IMR-90 (cell line): ENCODE results near the gene RGL4. TPM values are rescaled to one million over a fixed set of nuclear protein-coding genes. Genes with fewer than 3 reads are reported as not detected.

Source experiments
- ATAC-seq: fragments of 200-7000 bp; cut with Tn5 transposase; 2 replicates; pipeline ENCODE4 v1.9.1; 2020; ENCODE audit warnings: low read depth, mild to moderate bottlenecking, moderate library complexity
- BruUV-seq: library from RNA; stranded (reverse); fragments of 400-500 nt; replicated peaks from 2 replicates; lab custom pipeline; 2021; lab: Mats Ljungman, UMichigan
- CTCF ChIA-PET: fragments of 300-600 bp; formaldehyde crosslinking; extraction: SDS; loops from one replicate; lab custom pipeline; 2021; ENCODE audit warnings: antibody characterized with exemption; lab: Yijun Ruan, JAX
- POLR2A ChIA-PET: fragments of 300-600 bp; sonication (Branson Sonifier 250); formaldehyde crosslinking; loops from one replicate; lab custom pipeline; 2022; ENCODE audit warnings: antibody characterized with exemption; ENCODE audit not compliant: unreplicated experiment; lab: Charles Lee
- DNase-seq: peaks from one replicate; pipeline ENCODE4 v3.0.0; 2013
- H2AFZ ChIP-seq: replicated peaks from 2 replicates; pipeline ENCODE3; 2013; ENCODE audit warnings: low read length, mild to moderate bottlenecking; ENCODE audit not compliant: poor library complexity
- H2AK5ac ChIP-seq: 2 replicates; pipeline ENCODE4 v1.6.1; 2013; ENCODE audit warnings: low read depth, low read length, inconsistent platforms
- H2AK9ac ChIP-seq: replicated peaks from 2 replicates; pipeline ENCODE3; 2013; ENCODE audit warnings: mild to moderate bottlenecking, low read depth, low read length, moderate library complexity; ENCODE audit not compliant: poor library complexity
- H2BK120ac ChIP-seq: 2 replicates; pipeline ENCODE4 v1.6.1; 2013; ENCODE audit warnings: low read depth, low read length, inconsistent platforms
- H2BK15ac ChIP-seq: 3 replicates; pipeline ENCODE4 v1.6.1; 2013; ENCODE audit warnings: low read depth, low read length, inconsistent platforms
- H2BK20ac ChIP-seq: 2 replicates; pipeline ENCODE4 v1.6.1; 2013; ENCODE audit warnings: low read depth, mild to moderate bottlenecking, inconsistent platforms, low read length, moderate library complexity
- H2BK5ac ChIP-seq: 2 replicates; pipeline ENCODE4 v1.6.1; 2013; ENCODE audit warnings: mild to moderate bottlenecking, low read depth, low read length, inconsistent platforms; ENCODE audit not compliant: poor library complexity, severe bottlenecking
- H3K14ac ChIP-seq: replicated peaks from 2 replicates; pipeline ENCODE4 v1.6.1; 2013; ENCODE audit warnings: low read depth, low read length, inconsistent platforms
- H3K18ac ChIP-seq: 2 replicates; pipeline ENCODE4 v1.6.1; 2013; ENCODE audit warnings: low read depth, low read length, control low read depth
- H3K23ac ChIP-seq: 2 replicates; pipeline ENCODE4 v1.6.1; 2013; ENCODE audit warnings: low read depth, low read length, inconsistent platforms
- H3K27ac ChIP-seq: 2 replicates; pipeline ENCODE4 v1.5.1; 2013; ENCODE audit warnings: mild to moderate bottlenecking, control low read depth, low read length; ENCODE audit not compliant: insufficient read depth
- H3K27me3 ChIP-seq: 2 replicates; pipeline ENCODE4 v1.6.1; 2013; ENCODE audit warnings: low read length; ENCODE audit not compliant: control insufficient read depth, insufficient read depth
- H3K36me3 ChIP-seq: 2 replicates; pipeline ENCODE4 v1.6.1; 2013; ENCODE audit warnings: low read length, mixed read lengths; ENCODE audit not compliant: control insufficient read depth, insufficient read depth
- H3K4ac ChIP-seq: 2 replicates; pipeline ENCODE4 v1.6.1; 2013; ENCODE audit warnings: low read depth, low read length, inconsistent platforms
- H3K4me1 ChIP-seq: 2 replicates; pipeline ENCODE4 v1.6.1; 2013; ENCODE audit warnings: low read length, mixed read lengths; ENCODE audit not compliant: control insufficient read depth, insufficient read depth
- H3K4me2 ChIP-seq: 2 replicates; pipeline ENCODE4 v1.6.1; 2013; ENCODE audit warnings: low read depth, mild to moderate bottlenecking, control low read depth, low read length, moderate library complexity
- H3K4me3 ChIP-seq: 2 replicates; pipeline ENCODE4 v1.5.1; 2013; ENCODE audit warnings: low read depth, mild to moderate bottlenecking, control low read depth, low read length, moderate library complexity; ENCODE audit not compliant: insufficient read depth
- H3K56ac ChIP-seq: 2 replicates; pipeline ENCODE4 v1.6.1; 2013; ENCODE audit warnings: low read length, inconsistent platforms; ENCODE audit not compliant: insufficient read depth; ENCODE audit errors: extremely low read depth
- H3K79me1 ChIP-seq, 2 experiments: 2 replicates each; pipeline ENCODE4 v1.6.1; 2013; ENCODE audit warnings: low read length in 2 of 2, inconsistent platforms in 1 of 2, low read depth in 1 of 2
- H3K9ac ChIP-seq: 2 replicates; pipeline ENCODE4 v1.6.1; 2013; ENCODE audit warnings: low read depth, low read length, control low read depth
- H3K9me1 ChIP-seq: 2 replicates; pipeline ENCODE4 v1.6.1; 2013; ENCODE audit warnings: low read length, inconsistent platforms; ENCODE audit not compliant: insufficient read depth
- H3K9me3 ChIP-seq: 2 replicates; pipeline ENCODE4 v1.6.1; 2013; ENCODE audit warnings: low read length; ENCODE audit not compliant: control insufficient read depth, insufficient read depth
- H4K20me1 ChIP-seq: 2 replicates; pipeline ENCODE4 v1.6.1; 2013; ENCODE audit warnings: low read length, inconsistent platforms; ENCODE audit not compliant: insufficient read depth
- H4K5ac ChIP-seq: 2 replicates; pipeline ENCODE4 v1.6.1; 2013; ENCODE audit warnings: mild to moderate bottlenecking, low read depth, low read length, control low read depth
- H4K8ac ChIP-seq, 2 experiments: 2 replicates each; pipeline ENCODE4 v1.6.1; 2013; ENCODE audit warnings: low read depth in 2 of 2, low read length in 2 of 2, control low read depth in 1 of 2, inconsistent platforms in 1 of 2
- H4K91ac ChIP-seq: 2 replicates; pipeline ENCODE4 v1.6.1; 2013; ENCODE audit warnings: low read depth, low read length, inconsistent platforms; ENCODE audit not compliant: insufficient read depth
- BHLHE40 ChIP-seq: fragments of 150-350 bp; IDR thresholded peaks from 2 replicates; pipeline ENCODE4 v1.6.1; 2016; ENCODE audit warnings: mild to moderate bottlenecking, low read depth, low read length
- CEBPB ChIP-seq: IDR thresholded peaks from 2 replicates; pipeline ENCODE4 v1.6.1; 2012; ENCODE audit warnings: low read depth, low read length, improper control_type of control experiment
- CHD1 ChIP-seq: IDR thresholded peaks from 2 replicates; pipeline ENCODE4 v1.6.1; 2012; ENCODE audit warnings: low read depth, low read length, improper control_type of control experiment
- FOS ChIP-seq: fragments of 150-350 bp; IDR thresholded peaks from 2 replicates; pipeline ENCODE4 v1.6.1; 2016; ENCODE audit warnings: low read depth, low read length
- MAFK ChIP-seq: IDR thresholded peaks from 2 replicates; pipeline ENCODE4 v1.6.1; 2012; ENCODE audit warnings: low read depth, low read length, improper control_type of control experiment
- MAZ ChIP-seq: IDR thresholded peaks from 2 replicates; pipeline ENCODE4 v1.6.1; 2012; ENCODE audit warnings: low read depth, mild to moderate bottlenecking, low read length, improper control_type of control experiment, moderate library complexity, borderline replicate concordance
- MXI1 ChIP-seq: IDR thresholded peaks from 2 replicates; pipeline ENCODE4 v1.6.1; 2012; ENCODE audit warnings: low read depth, mild to moderate bottlenecking, low read length, moderate library complexity, borderline replicate concordance
- NFE2L2 ChIP-seq: fragments of 150-350 bp; IDR thresholded peaks from 2 replicates; pipeline ENCODE4 v1.6.1; 2016; ENCODE audit warnings: low read depth, mild to moderate bottlenecking, low read length
- POLR2A ChIP-seq: IDR thresholded peaks from 2 replicates; pipeline ENCODE4 v1.6.1; 2012; ENCODE audit warnings: mild to moderate bottlenecking, low read depth, low read length
- RAD21 ChIP-seq: IDR thresholded peaks from 2 replicates; pipeline ENCODE4 v1.6.1; 2012; ENCODE audit warnings: low read length, improper control_type of control experiment
- RCOR1 ChIP-seq: IDR thresholded peaks from 2 replicates; pipeline ENCODE4 v1.6.1; 2012; ENCODE audit warnings: mild to moderate bottlenecking, low read length, improper control_type of control experiment; ENCODE audit not compliant: insufficient replicate concordance
- RFX5 ChIP-seq: IDR thresholded peaks from 2 replicates; pipeline ENCODE4 v1.8.0; 2012; ENCODE audit warnings: low read depth, mild to moderate bottlenecking, low read length, moderate library complexity
- SMC3 ChIP-seq: fragments of 150-350 bp; IDR thresholded peaks from 2 replicates; pipeline ENCODE4 v1.6.1; 2016; ENCODE audit warnings: low read depth, mild to moderate bottlenecking, antibody characterized with exemption, low read length, moderate library complexity
- WGBS, 2 experiments: methylation state at CpG; one replicate each; pipeline versions ENCODE4 v1.1.5 to v1.1.7; 2013; ENCODE audit warnings: missing lambda C conversion rate in 2 of 2; ENCODE audit not compliant: insufficient read length in 1 of 2; ENCODE audit errors: extremely low coverage in 2 of 2; 5-methylcytosine and 5-hydroxymethylcytosine counted together
- dilution Hi-C: fragments of 300-500 bp; cut with HindIII; formaldehyde crosslinking; loops from one replicate; pipeline ENCODE4 v1.14.3; 2018; ENCODE audit warnings: low sequenced_read_pairs; ENCODE audit not compliant: unreplicated experiment
- in situ Hi-C: fragments of 300-500 bp; cut with MboI; formaldehyde crosslinking; loops from 3 replicates; pipeline ENCODE4 v1.14.3; 2019; ENCODE audit warnings: low sequenced_read_pairs, inconsistent platforms, mixed read lengths
- intact Hi-C: fragments of 100-400 bp; cut with micrococcal nuclease; formaldehyde crosslinking; loops from 2 replicates; pipeline ENCODE4 v1.10.0; 2022
- polyA plus RNA-seq, 3 experiments: library from polyadenylated mRNA; depleted of rRNA; stranded (reverse); fragments of >200 nt; gene quantifications; 2 replicates each; pipeline ENCODE4 v1.2.3, GENCODE V29; 2012; ENCODE audit warnings: low replicate concordance in 1 of 3
- total RNA-seq: library from RNA; depleted of rRNA; stranded (reverse); fragments of >200 nt; gene quantifications from 2 replicates; pipeline ENCODE4 v1.2.3, GENCODE V29; 2012
- TF ChIP-seq, protein P1 (sequence below): conservative IDR thresholded peaks from 2 replicates; pipeline ENCODE4 v1.5.1; 2012; ENCODE audit warnings: mild to moderate bottlenecking, low read depth, low read length, improper control_type of control experiment
- TF ChIP-seq, protein P2 (sequence below): fragments of 150-350 bp; IDR thresholded peaks from 2 replicates; pipeline ENCODE4 v1.6.1; 2016; ENCODE audit warnings: low read depth, mild to moderate bottlenecking, low read length, moderate library complexity, borderline replicate concordance
- TF ChIP-seq, protein P3 (sequence below): fragments of 150-350 bp; IDR thresholded peaks from 2 replicates; pipeline ENCODE4 v1.6.1; 2017; ENCODE audit warnings: mild to moderate bottlenecking, antibody characterized with exemption, low read length, low read depth

Gene RGL4
- total and polyA plus RNA-seq, 2 of the 4 experiments (the other 2 are of a cell fraction) = not detected

DNA sequence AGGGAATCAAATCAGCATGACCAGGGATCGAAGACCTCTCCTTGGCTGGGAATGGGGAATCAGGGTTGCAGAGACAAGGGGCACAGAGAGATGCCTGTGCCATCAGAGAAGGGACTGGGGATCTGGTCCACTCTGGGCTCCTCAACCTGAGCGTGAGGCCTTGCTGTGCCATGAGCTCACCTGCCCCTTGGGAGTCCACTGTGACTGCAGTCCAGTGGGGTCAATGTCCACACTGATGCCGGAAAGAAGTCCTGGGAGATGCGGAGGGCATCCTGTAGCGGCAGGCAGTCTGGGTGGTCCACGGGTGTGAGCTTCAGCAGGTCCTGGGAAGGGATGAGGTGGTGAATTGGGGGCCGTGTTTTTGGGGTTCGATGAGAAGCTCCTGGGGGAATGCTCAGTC, 7.3 kb upstream of the RGL4 start:
- H3K27ac ChIP-seq = no peak overlapping the region
- dilution Hi-C loops = no loop called here
- 100% methylated on average over 7 of the region's 8 CpGs; no CpG with 5 or more reads in 1 of the 2 experiments for WGBS, 2 experiments

More for the DNA sequence above, 7.3 kb upstream of the RGL4 start:
- DNase-seq (no peak), ATAC-seq (no peak)
- Histone ChIP-seq H3K9ac (no peak overlapping the region), H2BK15ac (no peak overlapping the region), H3K9me3 (no peaks in the 10 kb centered on the region), H4K91ac (no peak overlapping the region), H3K4ac (no peak overlapping the region), H2AK5ac (no peak overlapping the region), H4K5ac (no peak overlapping the region), H3K4me3 (no peak overlapping the region), H3K18ac (no peak overlapping the region), H3K56ac (no peak overlapping the region), H3K23ac (no peak overlapping the region), H4K20me1 (0 out of 2 replicates have a peak, but pooled peaks cover 10% of the 10 kb centered on the region), H3K79me1 (peaks cover 0 to 5% of the 10 kb centered on the region in 2 experiments; a peak in 1 of 4 replicates), H3K9me1 (peaks cover 10% of the 10 kb centered on the region; the same call in 1 of the 2 replicates), H2BK120ac (no peak overlapping the region), H4K8ac (no peak overlapping the region), H2AK9ac (no peak overlapping the region), H2BK20ac (no peak overlapping the region), H3K14ac (no peak overlapping the region), H3K4me2 (no peak overlapping the region), H2AFZ (no peak overlapping the region), H2BK5ac (no peak overlapping the region), H3K27me3 (no peaks in the 10 kb centered on the region), H3K4me1 (no peaks in the 10 kb centered on the region), H3K36me3 (peaks cover 8% of the 10 kb centered on the region; the same call in 1 of the 2 replicates)
- POLR2A ChIA-PET = interaction anchor here (0.5 kb wide), 1 partner anchor 195 kb away, joined by 5 read pairs; no protein-coding TSS in a partner anchor
- no TSS peak for BruUV-seq
- intact Hi-C loops (no loop called here), in situ Hi-C loops (no loop called here)
- CTCF ChIA-PET = no interaction called here
- TF ChIP-seq MXI1 = no peak
- TF ChIP-seq, protein P1, sequence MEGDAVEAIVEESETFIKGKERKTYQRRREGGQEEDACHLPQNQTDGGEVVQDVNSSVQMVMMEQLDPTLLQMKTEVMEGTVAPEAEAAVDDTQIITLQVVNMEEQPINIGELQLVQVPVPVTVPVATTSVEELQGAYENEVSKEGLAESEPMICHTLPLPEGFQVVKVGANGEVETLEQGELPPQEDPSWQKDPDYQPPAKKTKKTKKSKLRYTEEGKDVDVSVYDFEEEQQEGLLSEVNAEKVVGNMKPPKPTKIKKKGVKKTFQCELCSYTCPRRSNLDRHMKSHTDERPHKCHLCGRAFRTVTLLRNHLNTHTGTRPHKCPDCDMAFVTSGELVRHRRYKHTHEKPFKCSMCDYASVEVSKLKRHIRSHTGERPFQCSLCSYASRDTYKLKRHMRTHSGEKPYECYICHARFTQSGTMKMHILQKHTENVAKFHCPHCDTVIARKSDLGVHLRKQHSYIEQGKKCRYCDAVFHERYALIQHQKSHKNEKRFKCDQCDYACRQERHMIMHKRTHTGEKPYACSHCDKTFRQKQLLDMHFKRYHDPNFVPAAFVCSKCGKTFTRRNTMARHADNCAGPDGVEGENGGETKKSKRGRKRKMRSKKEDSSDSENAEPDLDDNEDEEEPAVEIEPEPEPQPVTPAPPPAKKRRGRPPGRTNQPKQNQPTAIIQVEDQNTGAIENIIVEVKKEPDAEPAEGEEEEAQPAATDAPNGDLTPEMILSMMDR = no peak
- no peak for TF ChIP-seq MAZ
- no peak for TF ChIP-seq RFX5
- no peak for TF ChIP-seq POLR2A
- TF ChIP-seq MAFK = no peak
- TF ChIP-seq, protein P2, sequence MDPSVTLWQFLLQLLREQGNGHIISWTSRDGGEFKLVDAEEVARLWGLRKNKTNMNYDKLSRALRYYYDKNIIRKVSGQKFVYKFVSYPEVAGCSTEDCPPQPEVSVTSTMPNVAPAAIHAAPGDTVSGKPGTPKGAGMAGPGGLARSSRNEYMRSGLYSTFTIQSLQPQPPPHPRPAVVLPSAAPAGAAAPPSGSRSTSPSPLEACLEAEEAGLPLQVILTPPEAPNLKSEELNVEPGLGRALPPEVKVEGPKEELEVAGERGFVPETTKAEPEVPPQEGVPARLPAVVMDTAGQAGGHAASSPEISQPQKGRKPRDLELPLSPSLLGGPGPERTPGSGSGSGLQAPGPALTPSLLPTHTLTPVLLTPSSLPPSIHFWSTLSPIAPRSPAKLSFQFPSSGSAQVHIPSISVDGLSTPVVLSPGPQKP = no peak
- TF ChIP-seq CEBPB = no peak
- TF ChIP-seq, protein P3, sequence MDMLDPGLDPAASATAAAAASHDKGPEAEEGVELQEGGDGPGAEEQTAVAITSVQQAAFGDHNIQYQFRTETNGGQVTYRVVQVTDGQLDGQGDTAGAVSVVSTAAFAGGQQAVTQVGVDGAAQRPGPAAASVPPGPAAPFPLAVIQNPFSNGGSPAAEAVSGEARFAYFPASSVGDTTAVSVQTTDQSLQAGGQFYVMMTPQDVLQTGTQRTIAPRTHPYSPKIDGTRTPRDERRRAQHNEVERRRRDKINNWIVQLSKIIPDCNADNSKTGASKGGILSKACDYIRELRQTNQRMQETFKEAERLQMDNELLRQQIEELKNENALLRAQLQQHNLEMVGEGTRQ = no peak
- TF ChIP-seq SMC3 = no peak
- TF ChIP-seq CHD1 = no peak
- TF ChIP-seq NFE2L2 = no peak
- no peak for TF ChIP-seq FOS
- TF ChIP-seq BHLHE40 = no peak
- TF ChIP-seq RCOR1 = no peak
- TF ChIP-seq RAD21 = no peak
